ENCODE measurements around the gene CACNG1. TPM values are rescaled to one million over a fixed set of nuclear protein-coding genes. Genes with fewer than 3 reads are reported as not detected.
"Not testable (repeated sequence)": the region's sequence is repeated elsewhere in the genome, so short reads cannot be mapped to it uniquely, and the experiment has no call there.

CACNG1 gene
- total RNA-seq, 2 experiments from 2014 or later = not detected

- Mint-ChIP-seq H3K4me3 (no peak overlapping the region), H3K9me3 (no peaks in the 10 kb centered on the region), H3K27me3 (ENCODE audit: low read depth) (no peaks in the 10 kb centered on the region), H3K27ac (no peak overlapping the region), H3K4me1 (ENCODE audit: low read depth) (peaks cover 5% of the 10 kb centered on the region), H3K36me3 (ENCODE audit: low read depth) (peaks cover 25% of the 10 kb centered on the region)
- CTCF ChIA-PET = interaction anchor here (0.5 to 1.5 kb wide), 3 partner anchors 10 to 197 kb away, joined by 4 to 6 read pairs (median 4); no protein-coding TSS in a partner anchor
- DNase-seq = no peak
- intact Hi-C loops (cut with micrococcal nuclease) = no loop called here
Measured at GRCh38 chr17:67076290-67076689, 31.9 kb downstream of the CACNG1 start.

GRCh38 chr17:67078292-67078691 is 33.9 kb downstream of the CACNG1 start:
- CTCF ChIA-PET = interaction anchor here (0.6 kb wide), 1 partner anchor 23 kb away, joined by 3 read pairs; no protein-coding TSS in a partner anchor
- peaks cover 14% of the 10 kb centered on the region for H3K36me3 Mint-ChIP-seq (ENCODE audit: low read depth)
- no peak overlapping the region for H3K27ac Mint-ChIP-seq
- no peaks in the 10 kb centered on the region for H3K9me3 Mint-ChIP-seq
- peaks cover 17% of the 10 kb centered on the region for H3K4me1 Mint-ChIP-seq (ENCODE audit: low read depth)
- no peaks in the 10 kb centered on the region for H3K27me3 Mint-ChIP-seq (ENCODE audit: low read depth)
- no peak for DNase-seq
- H3K4me3 Mint-ChIP-seq = no peak overlapping the region
- intact Hi-C loops (cut with micrococcal nuclease) = no loop called here

GRCh38 chr17:67079491-67079890 is 35.1 kb downstream of the CACNG1 start:
- Mint-ChIP-seq H3K9me3 (no peaks in the 10 kb centered on the region), H3K27ac (no peak overlapping the region), H3K27me3 (ENCODE audit: low read depth) (no peaks in the 10 kb centered on the region), H3K4me3 (no peak overlapping the region), H3K36me3 (ENCODE audit: low read depth) (peaks cover 10% of the 10 kb centered on the region), H3K4me1 (ENCODE audit: low read depth) (peaks cover 22% of the 10 kb centered on the region)
- no peak for DNase-seq
- CTCF ChIA-PET = no interaction called here
- intact Hi-C loops (cut with micrococcal nuclease) = no loop called here

GRCh38 chr17:67080804-67081203 is 36.5 kb downstream of the CACNG1 start:
- intact Hi-C loops (cut with micrococcal nuclease) = loop anchor here (10.0 kb wide), 2 partner anchors 56 to 214 kb away; no protein-coding TSS in a partner anchor
- Mint-ChIP-seq H3K27me3 (ENCODE audit: low read depth) (no peaks in the 10 kb centered on the region), H3K27ac (no peak overlapping the region), H3K4me3 (no peak overlapping the region), H3K9me3 (no peaks in the 10 kb centered on the region), H3K4me1 (ENCODE audit: low read depth) (peaks cover 22% of the 10 kb centered on the region), H3K36me3 (ENCODE audit: low read depth) (peaks cover 13% of the 10 kb centered on the region)
- CTCF ChIA-PET = interaction anchor here (0.5 kb wide), 1 partner anchor 277 kb away, joined by 3 read pairs; no protein-coding TSS in a partner anchor
- no peak for DNase-seq

GRCh38 chr17:67082107-67082506 is 37.8 kb downstream of the CACNG1 start:
- H3K36me3 Mint-ChIP-seq (ENCODE audit: low read depth) = peaks cover 17% of the 10 kb centered on the region
- no peaks in the 10 kb centered on the region for H3K9me3 Mint-ChIP-seq
- H3K27ac Mint-ChIP-seq = no peak overlapping the region
- no peak overlapping the region for H3K4me3 Mint-ChIP-seq
- H3K4me1 Mint-ChIP-seq (ENCODE audit: low read depth) = peaks cover 22% of the 10 kb centered on the region
- no peaks in the 10 kb centered on the region for H3K27me3 Mint-ChIP-seq (ENCODE audit: low read depth)
- CTCF ChIA-PET = interaction anchor here (0.6 to 1.3 kb wide), 3 partner anchors 11 to 349 kb away, joined by 3 to 4 read pairs (median 4); no protein-coding TSS in a partner anchor
- DNase-seq = no peak
- intact Hi-C loops (cut with micrococcal nuclease) = loop anchor here (10.0 kb wide), 2 partner anchors 57 to 213 kb away; no protein-coding TSS in a partner anchor

GRCh38 chr17:67085406-67085805 is 41.1 kb downstream of the CACNG1 start:
- intact Hi-C loops (cut with micrococcal nuclease) = loop anchor here (10.0 kb wide), 2 partner anchors 61 to 209 kb away; no protein-coding TSS in a partner anchor
- no peak overlapping the region for H3K27ac Mint-ChIP-seq

GRCh38 chr17:67088639-67089038 is 44.3 kb downstream of the CACNG1 start:
- peaks cover 15% of the 10 kb centered on the region for H3K4me1 Mint-ChIP-seq (ENCODE audit: low read depth)
- no peak for DNase-seq
- H3K27me3 Mint-ChIP-seq (ENCODE audit: low read depth) = no peaks in the 10 kb centered on the region
- H3K9me3 Mint-ChIP-seq = no peaks in the 10 kb centered on the region
- H3K36me3 Mint-ChIP-seq (ENCODE audit: low read depth) = peaks cover 25% of the 10 kb centered on the region
- CTCF ChIA-PET = no interaction called here
- intact Hi-C loops (cut with micrococcal nuclease) = loop anchor here (10.0 kb wide), 2 partner anchors 64 to 206 kb away; no protein-coding TSS in a partner anchor
- no peak overlapping the region for H3K27ac Mint-ChIP-seq
- H3K4me3 Mint-ChIP-seq = no peak overlapping the region

More at GRCh38 chr17:67085406-67085805, 41.1 kb downstream of the CACNG1 start:
- CTCF ChIA-PET = interaction anchor here (1.7 kb wide), 1 partner anchor 10 kb away, joined by 4 read pairs; no protein-coding TSS in a partner anchor
- Mint-ChIP-seq H3K27me3 (ENCODE audit: low read depth) (no peaks in the 10 kb centered on the region), H3K36me3 (ENCODE audit: low read depth) (peaks cover 22% of the 10 kb centered on the region), H3K9me3 (no peaks in the 10 kb centered on the region), H3K4me3 (no peak overlapping the region), H3K4me1 (ENCODE audit: low read depth) (peaks cover 27% of the 10 kb centered on the region)
- no peak for DNase-seq

GRCh38 chr17:67090341-67090740 is 46.0 kb downstream of the CACNG1 start:
- CTCF ChIA-PET = no interaction called here
- Mint-ChIP-seq H3K4me3 (no peak overlapping the region), H3K4me1 (ENCODE audit: low read depth) (peaks cover 24% of the 10 kb centered on the region), H3K27me3 (ENCODE audit: low read depth) (no peaks in the 10 kb centered on the region), H3K36me3 (ENCODE audit: low read depth) (peaks cover 25% of the 10 kb centered on the region), H3K9me3 (no peaks in the 10 kb centered on the region), H3K27ac (no peak overlapping the region)
- no peak for DNase-seq
- intact Hi-C loops (cut with micrococcal nuclease) = no loop called here

- CTCF ChIA-PET = no interaction called here
- DNase-seq = no peak
- intact Hi-C loops (cut with micrococcal nuclease) = no loop called here
- H3K27ac Mint-ChIP-seq = no peak overlapping the region
- peaks cover 21% of the 10 kb centered on the region for H3K36me3 Mint-ChIP-seq (ENCODE audit: low read depth)
- no peaks in the 10 kb centered on the region for H3K27me3 Mint-ChIP-seq (ENCODE audit: low read depth)
- no peak overlapping the region for H3K4me3 Mint-ChIP-seq
- H3K9me3 Mint-ChIP-seq = no peaks in the 10 kb centered on the region
- H3K4me1 Mint-ChIP-seq (ENCODE audit: low read depth) = peaks cover 38% of the 10 kb centered on the region
Measured at GRCh38 chr17:67092291-67092690, 47.9 kb downstream of the CACNG1 start.

- H3K4me3 Mint-ChIP-seq; H3K27me3 Mint-ChIP-seq (ENCODE audit: low read depth); H3K9me3 Mint-ChIP-seq; intact Hi-C loops (cut with micrococcal nuclease); DNase-seq; CTCF ChIA-PET; H3K27ac Mint-ChIP-seq: not testable (repeated sequence)
- H3K36me3 Mint-ChIP-seq (ENCODE audit: low read depth) = peaks cover 22% of the 10 kb centered on the region
- peaks cover 39% of the 10 kb centered on the region for H3K4me1 Mint-ChIP-seq (ENCODE audit: low read depth)
Measured at GRCh38 chr17:67092710-67093109, 48.4 kb downstream of the CACNG1 start.

GRCh38 chr17:67093348-67093747 is 49.0 kb downstream of the CACNG1 start:
- Mint-ChIP-seq H3K36me3 (ENCODE audit: low read depth) (peaks cover 20% of the 10 kb centered on the region), H3K4me3 (no peak overlapping the region), H3K27ac (peak overlapping the region; percentile 25), H3K27me3 (ENCODE audit: low read depth) (no peaks in the 10 kb centered on the region), H3K4me1 (ENCODE audit: low read depth) (peaks cover 41% of the 10 kb centered on the region), H3K9me3 (no peaks in the 10 kb centered on the region)
- intact Hi-C loops (cut with micrococcal nuclease) = no loop called here
- CTCF ChIA-PET = no interaction called here
- DNase-seq = no peak

GRCh38 chr17:67095291-67095690 is 50.9 kb downstream of the CACNG1 start:
- CTCF ChIA-PET = interaction anchor here (0.6 kb wide), 1 partner anchor 1190 kb away, joined by 4 read pairs; no protein-coding TSS in a partner anchor
- H3K27me3 Mint-ChIP-seq (ENCODE audit: low read depth); intact Hi-C loops (cut with micrococcal nuclease); H3K27ac Mint-ChIP-seq; H3K4me3 Mint-ChIP-seq; H3K9me3 Mint-ChIP-seq: not testable (repeated sequence)
- Mint-ChIP-seq H3K4me1 (ENCODE audit: low read depth) (peaks cover 47% of the 10 kb centered on the region), H3K36me3 (ENCODE audit: low read depth) (peaks cover 17% of the 10 kb centered on the region)
- DNase-seq = peak; percentile 12

- intact Hi-C loops (cut with micrococcal nuclease) = no loop called here
- peaks cover 48% of the 10 kb centered on the region for H3K4me1 Mint-ChIP-seq (ENCODE audit: low read depth)
- no peak overlapping the region for H3K4me3 Mint-ChIP-seq
- peaks cover 15% of the 10 kb centered on the region for H3K36me3 Mint-ChIP-seq (ENCODE audit: low read depth)
- no peak overlapping the region for H3K27ac Mint-ChIP-seq
- H3K9me3 Mint-ChIP-seq = no peaks in the 10 kb centered on the region
- no peak for DNase-seq
- CTCF ChIA-PET = interaction anchor here (0.6 to 0.8 kb wide), 2 partner anchors 10 to 1190 kb away, joined by 3 to 4 read pairs; no protein-coding TSS in a partner anchor
- no peaks in the 10 kb centered on the region for H3K27me3 Mint-ChIP-seq (ENCODE audit: low read depth)
Measured at GRCh38 chr17:67095803-67096202, 51.4 kb downstream of the CACNG1 start.

Data from activated naive CD4-positive, alpha-beta T cell treated with anti-CD3 and anti-CD28 coated beads for 36 hours (primary cell).